ENCODE data around the gene ENPP6. TPM values are rescaled to one million over a fixed set of nuclear protein-coding genes. Genes with fewer than 3 reads are reported as not detected.

ENPP6 gene
- total RNA-seq, 2 experiments from 2014 or later: 3.0 to 3.6 TPM

DNA sequence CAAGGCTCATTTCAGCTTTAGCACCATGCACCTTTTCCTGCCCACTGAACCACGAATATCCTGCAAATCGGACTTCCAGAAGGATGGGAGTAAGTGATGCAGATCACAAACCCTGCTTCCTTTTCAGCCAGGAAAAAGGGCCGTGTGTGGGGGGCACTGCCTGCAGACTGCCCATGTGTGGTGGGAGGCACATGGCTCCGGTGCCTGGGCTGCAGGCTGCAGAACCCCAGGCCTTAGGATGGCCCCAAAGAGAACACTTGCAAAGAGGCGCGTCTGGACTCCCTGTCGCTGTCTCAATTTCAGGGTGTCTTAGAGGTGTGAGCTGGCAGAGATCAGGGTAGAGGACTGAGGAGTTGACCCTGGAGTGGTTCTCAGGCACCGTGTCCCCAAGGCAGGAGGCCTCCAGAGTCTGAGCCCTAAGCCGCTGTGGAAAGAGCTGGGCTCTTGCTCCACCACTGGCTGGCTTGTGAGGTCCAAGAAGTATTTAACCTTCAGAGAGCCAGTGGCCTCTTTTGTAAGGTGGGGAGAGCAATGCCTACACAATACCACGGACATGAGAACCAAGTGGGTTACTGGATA is 97.0 kb downstream of the ENPP6 start:
- no peak for DNase-seq
- no peaks in the 10 kb centered on the region for H3K36me3 Mint-ChIP-seq (ENCODE audit: low read depth)
- peaks cover 14% of the 10 kb centered on the region for H3K27me3 Mint-ChIP-seq
- ChIA-PET POLR2A (no interaction called here), CTCF (no interaction called here)
- no peaks in the 10 kb centered on the region for H3K9me3 Mint-ChIP-seq
- H3K4me3 Mint-ChIP-seq: no peak overlapping the region
- no peak overlapping the region for H3K27ac Mint-ChIP-seq
- H3K4me1 Mint-ChIP-seq: no peaks in the 10 kb centered on the region

DNA sequence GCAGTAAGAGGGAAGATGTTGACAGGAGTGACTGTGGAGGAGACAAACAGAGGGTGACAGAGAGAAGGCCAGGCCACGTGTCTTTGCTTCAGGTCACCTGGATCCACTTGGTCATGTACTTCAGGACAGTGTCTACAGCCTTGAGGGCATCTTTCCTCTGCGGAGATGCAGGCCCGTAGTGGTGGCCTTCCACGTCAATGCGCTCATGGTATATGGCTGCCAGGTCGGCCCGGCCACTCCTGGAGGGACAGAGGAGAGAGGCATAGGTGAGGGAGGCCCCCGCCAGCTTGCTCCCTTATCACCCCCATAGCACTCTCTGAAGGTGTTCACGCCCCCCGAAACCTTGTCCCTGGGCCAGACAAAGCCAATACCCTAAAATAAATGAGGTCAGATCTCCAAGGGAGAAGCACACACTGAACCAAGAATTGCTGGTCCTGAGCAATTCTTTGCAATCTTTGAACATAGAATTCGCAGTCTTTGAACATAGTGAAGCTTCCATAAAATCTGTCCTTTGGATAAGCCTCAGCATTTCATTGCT is 99.9 kb downstream of the ENPP6 start:
- Mint-ChIP-seq H3K9me3 (no peaks in the 10 kb centered on the region), H3K36me3 (ENCODE audit: low read depth) (no peaks in the 10 kb centered on the region), H3K4me1 (no peaks in the 10 kb centered on the region), H3K27ac (no peak overlapping the region), H3K27me3 (peaks cover 6% of the 10 kb centered on the region), H3K4me3 (no peak overlapping the region)
- CTCF ChIA-PET: no interaction called here
- no peak for DNase-seq
- POLR2A ChIA-PET: no interaction called here

DNA sequence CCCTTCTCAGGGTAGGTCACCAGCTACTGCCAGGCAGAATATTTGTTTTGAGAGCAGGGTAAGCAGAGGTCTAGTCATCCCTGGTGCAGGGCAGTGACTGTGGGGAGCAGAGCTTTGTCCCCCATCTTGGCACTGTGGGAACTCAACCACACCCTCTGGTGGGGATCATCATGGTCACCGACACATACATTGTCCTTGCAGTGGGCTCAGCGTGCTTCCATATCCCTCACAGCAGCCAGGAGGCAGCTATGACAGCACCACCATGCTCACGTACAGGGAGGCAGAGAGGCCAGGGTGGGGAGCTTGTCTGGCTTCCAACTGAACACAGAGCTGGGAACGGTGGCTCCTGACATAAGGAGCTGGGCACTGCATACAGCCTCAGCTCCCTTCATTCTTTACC is 102.3 kb downstream of the ENPP6 start:
- ChIA-PET POLR2A (no interaction called here), CTCF (no interaction called here)
- Mint-ChIP-seq H3K27ac (no peak overlapping the region), H3K36me3 (ENCODE audit: low read depth) (no peaks in the 10 kb centered on the region), H3K4me1 (no peaks in the 10 kb centered on the region), H3K27me3 (peaks cover 2% of the 10 kb centered on the region), H3K4me3 (no peak overlapping the region), H3K9me3 (no peaks in the 10 kb centered on the region)
- DNase-seq: no peak

DNA sequence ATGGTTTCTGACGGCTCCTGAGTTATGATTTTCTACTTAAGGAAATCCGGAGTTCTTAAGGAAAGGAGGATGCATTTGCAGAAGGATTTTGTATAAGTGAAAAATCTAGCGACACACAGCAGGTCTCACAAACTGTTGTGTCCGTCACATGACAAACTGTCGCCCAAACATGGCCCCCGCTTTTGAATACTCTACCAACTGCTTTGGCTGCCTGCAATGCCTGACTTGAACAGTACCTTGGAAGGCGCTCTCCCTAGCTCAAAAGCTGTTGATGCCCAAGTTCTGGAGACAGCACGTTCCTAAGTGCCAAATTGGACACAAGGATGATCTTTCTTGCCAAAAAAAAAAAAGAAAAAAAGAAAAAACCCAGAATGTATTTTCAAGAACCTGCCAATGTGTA is 103.2 kb downstream of the ENPP6 start:
- no peak for DNase-seq
- Mint-ChIP-seq H3K4me3 (no peak overlapping the region), H3K4me1 (no peaks in the 10 kb centered on the region), H3K27ac (no peak overlapping the region), H3K27me3 (peaks cover 5% of the 10 kb centered on the region), H3K36me3 (ENCODE audit: low read depth) (no peaks in the 10 kb centered on the region), H3K9me3 (no peaks in the 10 kb centered on the region)
- POLR2A ChIA-PET: no interaction called here
- CTCF ChIA-PET: no interaction called here

DNA sequence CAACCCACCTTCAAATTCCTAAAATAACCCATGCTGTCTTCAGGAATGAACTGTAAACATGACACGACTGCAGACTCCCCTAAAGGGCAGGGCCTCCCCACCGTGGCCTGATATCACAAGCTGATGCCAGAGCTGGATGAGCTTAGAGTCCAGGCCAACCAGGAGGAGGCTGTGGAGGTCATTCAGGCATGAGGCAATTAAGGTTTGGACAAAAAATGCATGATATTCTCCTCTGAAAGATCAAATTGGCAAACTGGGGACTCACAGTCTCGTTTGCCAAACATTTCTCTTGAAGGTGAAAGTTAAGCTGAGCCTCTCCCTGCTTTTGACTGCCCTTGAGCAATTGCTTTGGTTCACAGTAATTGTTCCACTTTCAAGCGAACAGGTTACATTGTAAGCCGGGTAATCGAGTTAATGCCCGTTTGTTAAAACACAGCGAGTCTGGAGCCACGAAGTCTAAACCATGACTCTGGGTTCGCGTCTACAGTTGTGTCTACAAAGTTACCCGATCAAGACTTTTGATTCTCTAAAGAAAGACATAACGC is 105.6 kb downstream of the ENPP6 start:
- Mint-ChIP-seq H3K27me3 (peaks cover 5% of the 10 kb centered on the region), H3K27ac (no peak overlapping the region), H3K36me3 (ENCODE audit: low read depth) (no peaks in the 10 kb centered on the region), H3K4me1 (no peaks in the 10 kb centered on the region), H3K4me3 (no peak overlapping the region), H3K9me3 (no peaks in the 10 kb centered on the region)
- ChIA-PET POLR2A (no interaction called here), CTCF (no interaction called here)
- DNase-seq: no peak

DNA sequence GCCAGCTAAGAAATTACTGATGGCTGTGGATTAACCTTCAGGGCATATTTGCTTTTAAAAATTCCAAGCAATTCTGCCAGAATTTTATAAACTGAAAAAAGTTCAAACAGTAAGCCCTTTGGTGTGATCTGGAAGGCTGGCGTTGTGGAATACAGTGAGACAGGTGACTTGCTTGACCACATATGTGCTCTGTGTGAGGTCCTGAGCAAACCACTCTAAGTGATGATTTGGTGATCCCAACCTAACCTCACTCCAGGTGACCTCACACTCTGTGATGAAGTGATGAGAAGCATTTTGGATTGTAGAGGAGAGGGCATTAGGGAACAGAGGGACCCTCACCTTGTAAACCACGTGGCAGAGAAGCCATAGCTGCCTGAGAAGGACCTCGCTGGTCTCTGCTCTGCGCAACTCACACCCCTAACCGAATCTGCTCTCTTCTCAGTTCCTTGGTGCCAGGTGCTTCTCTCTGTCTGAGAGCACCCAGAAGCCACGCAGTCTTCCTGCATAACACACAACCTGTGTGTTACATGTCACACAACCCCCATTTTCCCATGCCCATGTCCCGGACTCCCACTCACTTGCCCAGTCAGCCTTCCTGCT is 106.3 kb downstream of the ENPP6 start:
- no peaks in the 10 kb centered on the region for H3K4me1 Mint-ChIP-seq
- DNase-seq: no peak
- no peak overlapping the region for H3K4me3 Mint-ChIP-seq
- CTCF ChIA-PET: no interaction called here
- POLR2A ChIA-PET: no interaction called here
- peaks cover 9% of the 10 kb centered on the region for H3K27me3 Mint-ChIP-seq
- no peaks in the 10 kb centered on the region for H3K9me3 Mint-ChIP-seq
- no peak overlapping the region for H3K27ac Mint-ChIP-seq
- H3K36me3 Mint-ChIP-seq (ENCODE audit: low read depth): no peaks in the 10 kb centered on the region

DNA sequence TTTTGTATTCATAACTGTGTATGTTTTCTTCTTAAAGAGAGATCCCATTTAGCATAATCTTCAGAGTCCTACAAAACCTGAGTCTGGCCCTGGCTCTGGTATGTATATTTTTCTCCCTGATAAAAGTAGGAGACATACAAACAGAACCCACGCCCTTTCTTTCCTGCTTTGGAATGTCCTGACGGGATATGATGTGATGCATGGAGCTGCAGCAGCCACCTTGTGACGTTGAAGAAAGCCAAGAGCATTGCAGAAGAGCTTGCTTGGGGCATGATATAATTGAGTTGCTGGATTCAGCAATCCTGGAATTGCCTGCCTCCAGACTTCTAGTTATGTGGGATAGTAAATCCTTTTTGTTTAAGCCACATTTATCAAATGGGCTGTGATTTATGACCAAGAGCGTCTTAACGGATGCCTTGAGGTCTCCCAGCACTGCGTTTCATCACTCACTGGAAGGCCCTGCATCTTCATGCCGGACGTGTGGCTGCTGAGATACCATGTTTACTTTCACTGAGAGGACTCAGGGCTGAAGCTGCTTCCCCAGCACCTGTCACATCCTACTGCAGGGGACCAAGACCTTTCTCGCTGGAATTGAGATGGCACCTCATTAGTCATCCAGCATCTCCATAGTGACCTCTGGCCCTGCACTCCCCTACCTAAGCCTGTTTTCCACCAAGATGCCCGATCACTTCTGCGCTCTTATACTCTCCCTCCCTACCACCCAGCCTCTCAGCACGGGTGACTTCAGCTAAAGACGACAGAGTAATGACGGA is 107.0 kb downstream of the ENPP6 start:
- Mint-ChIP-seq H3K27me3 (peaks cover 10% of the 10 kb centered on the region), H3K27ac (no peak overlapping the region), H3K36me3 (ENCODE audit: low read depth) (no peaks in the 10 kb centered on the region), H3K9me3 (no peaks in the 10 kb centered on the region), H3K4me1 (no peaks in the 10 kb centered on the region), H3K4me3 (no peak overlapping the region)
- ChIA-PET POLR2A (no interaction called here), CTCF (no interaction called here)
- DNase-seq: no peak

DNA sequence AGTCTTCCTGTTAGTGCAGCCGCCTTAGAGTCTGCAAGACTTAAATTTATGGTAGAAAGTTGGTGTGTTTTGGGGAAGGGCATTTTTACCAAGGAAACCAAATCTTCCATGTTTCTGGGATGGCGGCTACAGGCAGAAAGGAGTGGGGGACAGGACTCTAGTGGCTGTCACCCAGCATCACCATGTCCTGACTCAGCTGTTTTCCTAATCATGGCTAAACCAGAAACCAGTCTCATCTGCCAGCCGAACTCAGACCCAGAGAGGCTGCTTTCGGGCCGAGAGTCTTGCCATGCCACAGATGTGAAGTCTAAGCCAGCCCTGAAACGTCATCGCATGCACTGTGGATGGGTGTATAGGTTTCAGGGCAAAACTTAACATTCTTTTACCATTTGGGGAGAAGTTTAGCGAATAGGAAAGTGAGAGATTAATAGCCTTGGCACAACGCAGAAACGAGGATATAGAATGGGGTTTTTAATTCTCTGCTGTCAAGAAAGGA is 109.6 kb downstream of the ENPP6 start:
- DNase-seq: no peak
- no peak overlapping the region for H3K4me3 Mint-ChIP-seq
- no peaks in the 10 kb centered on the region for H3K9me3 Mint-ChIP-seq
- H3K27ac Mint-ChIP-seq: no peak overlapping the region
- no peaks in the 10 kb centered on the region for H3K36me3 Mint-ChIP-seq (ENCODE audit: low read depth)
- no peaks in the 10 kb centered on the region for H3K4me1 Mint-ChIP-seq
- ChIA-PET POLR2A (no interaction called here), CTCF (no interaction called here)
- peaks cover 10% of the 10 kb centered on the region for H3K27me3 Mint-ChIP-seq

DNA sequence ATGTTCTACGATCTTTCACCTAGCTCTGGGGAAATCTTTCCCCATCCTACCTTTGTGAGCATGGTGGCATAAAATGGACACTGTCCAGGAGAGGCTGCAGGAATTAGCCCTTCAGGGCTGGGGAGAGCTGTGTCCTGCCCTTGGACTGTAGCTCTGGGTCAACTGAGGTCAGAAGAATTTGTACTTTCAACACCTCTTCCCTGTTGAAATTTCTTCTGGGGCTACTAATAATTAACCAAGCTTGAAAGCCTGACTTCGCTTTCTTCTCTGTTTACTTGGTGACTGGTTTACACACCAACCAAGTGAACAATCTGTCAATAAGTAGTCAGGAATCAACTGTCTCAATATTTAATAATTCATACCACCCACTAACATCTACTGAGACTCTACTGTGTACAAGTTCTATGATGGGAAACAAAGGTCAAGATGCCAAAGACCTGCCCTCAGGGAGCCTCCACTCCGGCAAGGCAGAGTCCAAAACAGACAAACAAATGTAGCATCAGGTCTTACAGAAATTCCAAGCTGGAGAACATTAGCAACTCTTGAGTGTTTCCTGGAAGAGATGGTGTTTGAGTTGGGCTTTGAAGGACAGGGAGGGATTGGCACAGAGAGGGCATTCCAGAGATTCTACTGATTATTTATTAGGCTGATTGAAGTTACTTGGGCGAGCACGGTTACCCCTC is 113.1 kb downstream of the ENPP6 start:
- Mint-ChIP-seq H3K4me3 (no peak overlapping the region), H3K4me1 (no peaks in the 10 kb centered on the region), H3K9me3 (no peaks in the 10 kb centered on the region), H3K36me3 (ENCODE audit: low read depth) (no peaks in the 10 kb centered on the region), H3K27me3 (peaks cover 6% of the 10 kb centered on the region), H3K27ac (no peak overlapping the region)
- CTCF ChIA-PET: no interaction called here
- POLR2A ChIA-PET: no interaction called here
- DNase-seq: no peak

DNA sequence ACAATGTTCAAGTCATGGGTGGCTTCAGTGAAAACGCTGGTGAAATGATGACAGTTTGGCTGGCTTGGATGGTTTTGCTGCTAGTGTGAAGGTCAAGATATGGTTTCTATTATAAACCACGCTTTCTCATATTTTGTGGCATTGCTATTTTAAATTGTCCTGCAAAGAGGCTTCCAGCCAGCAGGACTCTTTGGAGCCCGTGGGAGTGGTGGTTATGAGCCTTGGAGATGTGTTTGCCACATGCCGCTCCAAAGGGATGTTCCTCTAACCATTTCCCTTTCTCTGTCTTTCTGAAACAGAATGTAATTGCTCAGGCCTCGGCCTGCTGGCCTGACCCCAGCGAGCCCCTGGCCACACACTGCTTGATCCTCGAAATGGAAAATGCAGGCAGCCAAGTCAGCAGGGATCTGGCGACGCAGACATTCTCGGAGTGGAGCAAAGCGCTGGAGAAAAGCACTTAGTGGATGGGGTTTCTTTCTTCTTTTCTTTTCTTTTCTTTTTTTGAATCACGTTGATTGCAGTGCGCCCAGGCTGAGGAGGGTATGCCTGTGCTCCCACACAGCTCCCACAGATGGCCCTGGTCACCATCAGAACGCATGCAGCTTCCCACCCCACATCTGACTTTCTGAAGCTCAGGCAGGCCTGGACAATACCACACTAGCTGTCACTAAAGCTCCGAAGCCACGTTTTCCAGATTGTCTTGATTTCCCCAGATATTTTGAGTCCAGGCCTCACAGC is 114.0 kb downstream of the ENPP6 start:
- POLR2A ChIA-PET: no interaction called here
- DNase-seq: no peak
- no peaks in the 10 kb centered on the region for H3K9me3 Mint-ChIP-seq
- CTCF ChIA-PET: no interaction called here
- H3K4me1 Mint-ChIP-seq: no peaks in the 10 kb centered on the region
- H3K36me3 Mint-ChIP-seq (ENCODE audit: low read depth): no peaks in the 10 kb centered on the region
- no peak overlapping the region for H3K4me3 Mint-ChIP-seq
- H3K27me3 Mint-ChIP-seq: peaks cover 7% of the 10 kb centered on the region
- H3K27ac Mint-ChIP-seq: no peak overlapping the region

DNA sequence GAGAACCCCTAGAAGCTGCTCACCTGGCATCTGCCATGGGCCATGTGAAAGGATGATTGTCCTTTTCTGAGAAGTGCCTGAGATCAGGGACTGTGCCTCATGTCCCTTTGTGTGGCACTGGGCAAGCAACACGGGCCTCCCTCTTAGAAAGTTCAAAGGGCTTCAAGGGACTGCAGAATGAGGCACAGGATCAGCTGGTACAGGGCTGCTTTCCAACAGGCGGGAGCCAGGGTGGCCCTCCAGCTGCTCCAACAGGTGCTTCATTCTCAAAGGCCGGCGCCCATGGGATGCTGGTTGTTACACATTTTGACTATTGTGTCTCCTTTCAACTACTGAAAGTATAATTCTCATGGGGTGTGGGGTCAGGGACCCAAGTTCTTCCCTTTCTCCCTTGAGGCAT is 114.7 kb downstream of the ENPP6 start:
- DNase-seq: no peak
- no peaks in the 10 kb centered on the region for H3K4me1 Mint-ChIP-seq
- H3K9me3 Mint-ChIP-seq: no peaks in the 10 kb centered on the region
- peaks cover 9% of the 10 kb centered on the region for H3K27me3 Mint-ChIP-seq
- POLR2A ChIA-PET: no interaction called here
- H3K27ac Mint-ChIP-seq: no peak overlapping the region
- no peaks in the 10 kb centered on the region for H3K36me3 Mint-ChIP-seq (ENCODE audit: low read depth)
- H3K4me3 Mint-ChIP-seq: no peak overlapping the region
- CTCF ChIA-PET: interaction anchor here (0.9 kb wide), 1 partner anchor 263 kb away, joined by 3 read pairs; no protein-coding TSS in a partner anchor

DNA sequence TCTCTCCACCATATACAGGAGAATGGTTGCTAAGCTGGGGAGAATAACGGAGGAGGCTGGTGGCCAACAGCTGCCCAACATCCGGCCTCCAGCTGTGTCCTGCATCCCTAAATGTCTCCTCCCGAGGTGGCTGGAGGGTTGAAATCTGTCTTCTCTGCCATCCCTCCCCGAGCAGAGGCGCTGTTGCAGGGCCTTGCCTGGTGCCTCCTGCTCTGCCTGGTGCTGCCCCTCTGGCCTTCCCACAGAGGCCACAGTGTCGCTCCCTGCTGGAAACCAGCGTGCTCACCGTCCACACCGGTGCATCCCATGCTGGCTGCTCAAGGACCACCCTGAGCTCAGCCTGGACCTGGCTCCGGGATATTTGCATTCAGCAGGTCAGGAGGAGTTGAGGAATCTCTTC is 115.2 kb downstream of the ENPP6 start:
- Mint-ChIP-seq H3K27ac (no peak overlapping the region), H3K4me1 (peaks cover 1% of the 10 kb centered on the region), H3K9me3 (no peaks in the 10 kb centered on the region), H3K27me3 (peaks cover 10% of the 10 kb centered on the region), H3K36me3 (ENCODE audit: low read depth) (no peaks in the 10 kb centered on the region), H3K4me3 (no peak overlapping the region)
- ChIA-PET CTCF (interaction anchor here (0.9 kb wide), 1 partner anchor 262 kb away, joined by 3 read pairs; no protein-coding TSS in a partner anchor), POLR2A (no interaction called here)
- DNase-seq: no peak

Data from activated CD4-positive, alpha-beta memory T cell treated with anti-CD3 and anti-CD28 coated beads, Interleukin-2, amount 10 ng/mL, durations not matched to agents 7 days and 5 days (primary cell).